NCI-H510A treated with DMSO at 0.1 percent for 48 hours (cell line): ENCODE results near the gene WDR27.
A peak's percentile ranks its signal among the peaks of the same experiment; 100 is the strongest.
"Not testable (repeated sequence)": the region's sequence is repeated elsewhere in the genome, so short reads cannot be mapped to it uniquely, and the experiment has no call there.

Experiments used
- DNase-seq: peaks from one replicate; lab custom pipeline; 2025; lab: John Stamatoyannopoulos, UW

WDR27 gene

GRCh38 chr6:169661391-169661756 lies 40.5 kb downstream of the WDR27 start:
- no peak for DNase-seq

GRCh38 chr6:169660751-169661390 lies 41.0 kb downstream of the WDR27 start:
- DNase-seq: no peak

- DNase-seq: no peak
Measured at GRCh38 chr6:169659820-169660610, 41.8 kb downstream of the WDR27 start.

- no peak for DNase-seq
Measured at GRCh38 chr6:169657284-169657610, 44.6 kb downstream of the WDR27 start.

- DNase-seq: no peak
Measured at GRCh38 chr6:169656546-169657283, 45.1 kb downstream of the WDR27 start.

GRCh38 chr6:169654598-169655391 lies 47.0 kb downstream of the WDR27 start:
- peak; percentile 83 for DNase-seq

- no peak for DNase-seq
Measured at GRCh38 chr6:169653691-169654090, 48.1 kb downstream of the WDR27 start.

- DNase-seq: no peak
Measured at GRCh38 chr6:169652896-169653295, 48.9 kb downstream of the WDR27 start.

GRCh38 chr6:169651498-169651897 lies 50.3 kb downstream of the WDR27 start:
- DNase-seq: no peak

GRCh38 chr6:169650959-169651292 lies 50.9 kb downstream of the WDR27 start:
- DNase-seq: no peak

GRCh38 chr6:169650241-169650958 lies 51.4 kb downstream of the WDR27 start:
- DNase-seq: no peak

- no peak for DNase-seq
Measured at GRCh38 chr6:169648617-169649016, 53.2 kb downstream of the WDR27 start.

GRCh38 chr6:169648092-169648491 lies 53.7 kb downstream of the WDR27 start:
- no peak for DNase-seq

GRCh38 chr6:169647637-169648036 lies 54.2 kb downstream of the WDR27 start:
- DNase-seq: no peak

- DNase-seq: peak; percentile 12
Measured at GRCh38 chr6:169646906-169647567, 54.8 kb downstream of the WDR27 start.

GRCh38 chr6:169645459-169645858 lies 56.4 kb downstream of the WDR27 start:
- DNase-seq: not testable (repeated sequence)

GRCh38 chr6:169643521-169643920 lies 58.3 kb downstream of the WDR27 start:
- no peak for DNase-seq

- no peak for DNase-seq
Measured at GRCh38 chr6:169642455-169642854, 59.4 kb downstream of the WDR27 start.

- no peak for DNase-seq
Measured at GRCh38 chr6:169641461-169642085, 60.3 kb downstream of the WDR27 start.

- no peak for DNase-seq
Measured at GRCh38 chr6:169640983-169641382, 60.8 kb downstream of the WDR27 start.

- DNase-seq: no peak
Measured at GRCh38 chr6:169640351-169640852, 61.4 kb downstream of the WDR27 start.
